ENCODE results near the gene ANK3. TPM values are rescaled to one million over a fixed set of nuclear protein-coding genes. Genes with fewer than 3 reads are reported as not detected.

ANK3 gene
- total and polyA plus RNA-seq, 2 donors (not counting 3 experiments of a cell fraction or from before 2014, with no cell fraction given): 0.88 to 8.5 TPM

GRCh38 chr10:60367024-60367423 lies 22.7 kb downstream of the ANK3 start:
- intact Hi-C loops (cut with micrococcal nuclease): no loop called here
- no TSS peak for BruUV-seq (replicated peaks)
- Histone ChIP-seq H3K4me2 (ENCODE audit: insufficient read depth, low read length) (no peak overlapping the region), H3K27ac (ENCODE audit: insufficient read depth, low read depth, low read length) (no peak overlapping the region), H3K4me3 (replicated peaks in 1 of 3; ENCODE audit: insufficient read depth in 1 of 3, low read depth in 1 of 3, low read length in 3 of 3) (no peak overlapping the region), H3K4me1 (ENCODE audit: control insufficient read depth, extremely low read depth, insufficient read depth, low read length) (no peaks in the 10 kb centered on the region), H4K20me1 (replicated peaks; ENCODE audit: control insufficient read depth, extremely low read depth, insufficient read depth, low read length) (no peaks in the 10 kb centered on the region), H3K36me3 (ENCODE audit: control insufficient read depth in 2 of 2, extremely low read depth in 1 of 2, insufficient read depth in 2 of 2, low read length in 2 of 2) (no peaks in the 10 kb centered on the region), H3K9me3 (replicated peaks; ENCODE audit: control insufficient read depth, insufficient read depth, low read length) (no peaks in the 10 kb centered on the region), H3K79me2 (ENCODE audit: control insufficient read depth, insufficient read depth, low read length) (no peaks in the 10 kb centered on the region), H2AFZ (ENCODE audit: low read depth, low read length) (no peak overlapping the region), H3K9me1 (replicated peaks; ENCODE audit: control insufficient read depth, extremely low read depth, insufficient read depth, low read length) (no peaks in the 10 kb centered on the region), H3K27me3 (ENCODE audit: control insufficient read depth in 2 of 2, insufficient read depth in 2 of 2, low read length in 2 of 2) (no peaks in the 10 kb centered on the region), H3K9ac (replicated peaks; ENCODE audit: extremely low read depth, insufficient read depth, low read length) (no peak overlapping the region)
- TF ChIP-seq POLR2A (IDR thresholded peaks at IDR 0.05; ENCODE audit: low read depth, low read length): no peak
- TF ChIP-seq EZH2 (IDR thresholded peaks at IDR 0.05; ENCODE audit: borderline replicate concordance, low read depth, low read length, severe bottlenecking): no peak
- TF ChIP-seq POLR2AphosphoS5 (IDR thresholded peaks at IDR 0.05; ENCODE audit: insufficient read depth, low read depth, low read length): no peak
- TF ChIP-seq CTCF (IDR thresholded peaks at IDR 0.05; ENCODE audit: extremely low read depth in 1 of 2, insufficient read depth in 1 of 2, low read depth in 1 of 2, low read length in 2 of 2): no peak
- TF ChIP-seq MYC (IDR thresholded peaks at IDR 0.05; ENCODE audit: low read depth, low read length): no peak
- no peak for TF ChIP-seq JUN (IDR thresholded peaks at IDR 0.05; ENCODE audit: borderline replicate concordance, insufficient read depth, insufficient read length, low read depth)
- ChIA-PET POLR2A (no interaction called here), CTCF (interaction anchor here (1.3 kb wide), 1 partner anchor 158 kb away, joined by 3 read pairs; no protein-coding TSS in a partner anchor)
- DNase-seq (ENCODE audit: low read depth, low spot score): no peak
- no peak for FAIRE-seq
- dilution Hi-C loops (cut with MboI; ENCODE audit: extremely low pct_ligation_motif_present, low sequenced_read_pairs): no loop called here

- intact Hi-C loops (cut with micrococcal nuclease) (no loop called here), dilution Hi-C loops (cut with MboI; ENCODE audit: extremely low pct_ligation_motif_present, low sequenced_read_pairs) (no loop called here)
- H4K20me1 ChIP-seq (replicated peaks; ENCODE audit: control insufficient read depth, extremely low read depth, insufficient read depth, low read length): no peaks in the 10 kb centered on the region
- no peak overlapping the region for H3K27ac ChIP-seq (ENCODE audit: insufficient read depth, low read depth, low read length)
- FAIRE-seq (no peak), DNase-seq (ENCODE audit: low read depth, low spot score) (no peak)
- H3K27me3 ChIP-seq (ENCODE audit: control insufficient read depth in 2 of 2, insufficient read depth in 2 of 2, low read length in 2 of 2): no peaks in the 10 kb centered on the region
- no peak overlapping the region for H3K4me2 ChIP-seq (ENCODE audit: insufficient read depth, low read length)
- H3K36me3 ChIP-seq (ENCODE audit: control insufficient read depth in 2 of 2, extremely low read depth in 1 of 2, insufficient read depth in 2 of 2, low read length in 2 of 2): no peaks in the 10 kb centered on the region
- TF ChIP-seq EZH2 (IDR thresholded peaks at IDR 0.05; ENCODE audit: borderline replicate concordance, low read depth, low read length, severe bottlenecking): no peak
- no peak for TF ChIP-seq GATA2 (IDR thresholded peaks at IDR 0.05; ENCODE audit: insufficient read depth, insufficient read length, low read depth, low read length)
- no peak for TF ChIP-seq FOS (IDR thresholded peaks at IDR 0.05; ENCODE audit: borderline replicate concordance, insufficient read depth, low read length)
- no peak for TF ChIP-seq CTCF (IDR thresholded peaks at IDR 0.05; ENCODE audit: extremely low read depth in 1 of 2, insufficient read depth in 1 of 2, low read depth in 1 of 2, low read length in 2 of 2)
- no peak for TF ChIP-seq JUN (IDR thresholded peaks at IDR 0.05; ENCODE audit: borderline replicate concordance, insufficient read depth, insufficient read length, low read depth)
- no peak for TF ChIP-seq POLR2A (IDR thresholded peaks at IDR 0.05; ENCODE audit: low read depth, low read length)
- TF ChIP-seq POLR2AphosphoS5 (IDR thresholded peaks at IDR 0.05; ENCODE audit: insufficient read depth, low read depth, low read length): no peak
- no peaks in the 10 kb centered on the region for H3K4me1 ChIP-seq (ENCODE audit: control insufficient read depth, extremely low read depth, insufficient read depth, low read length)
- no TSS peak for BruUV-seq (replicated peaks)
- no peaks in the 10 kb centered on the region for H3K9me1 ChIP-seq (replicated peaks; ENCODE audit: control insufficient read depth, extremely low read depth, insufficient read depth, low read length)
- no peaks in the 10 kb centered on the region for H3K9me3 ChIP-seq (replicated peaks; ENCODE audit: control insufficient read depth, insufficient read depth, low read length)
- H3K9ac ChIP-seq (replicated peaks; ENCODE audit: extremely low read depth, insufficient read depth, low read length): no peak overlapping the region
- POLR2A ChIA-PET: interaction anchor here (0.6 kb wide), 1 partner anchor 103 kb away, joined by 5 read pairs; no protein-coding TSS in a partner anchor
- no peak overlapping the region for H2AFZ ChIP-seq (ENCODE audit: low read depth, low read length)
- H3K4me3 ChIP-seq (replicated peaks in 1 of 3; ENCODE audit: insufficient read depth in 1 of 3, low read depth in 1 of 3, low read length in 3 of 3): no peak overlapping the region
- no peaks in the 10 kb centered on the region for H3K79me2 ChIP-seq (ENCODE audit: control insufficient read depth, insufficient read depth, low read length)
- CTCF ChIA-PET: interaction anchor here (1.4 kb wide), 1 partner anchor 47 kb away, joined by 3 read pairs; no protein-coding TSS in a partner anchor
Observed at GRCh38 chr10:60363187-60363586, 26.5 kb downstream of the ANK3 start.
